H1 (cell line): Measurements from ENCODE around the gene PLEKHG1. TPM values are rescaled to one million over a fixed set of nuclear protein-coding genes. Genes with fewer than 3 reads are reported as not detected.

ENCODE experiments used
- CTCF ChIA-PET: fragments of 300-600 bp; sonication (Branson Sonifier 250); formaldehyde crosslinking; loops from one replicate; lab custom pipeline; 2021; ENCODE audit not compliant: partially characterized antibody; lab: Charles Lee
- POLR2A ChIA-PET: fragments of 300-600 bp; sonication (Branson Sonifier 250); formaldehyde crosslinking; loops from one replicate; lab custom pipeline; 2021; ENCODE audit warnings: inconsistent platforms; ENCODE audit not compliant: partially characterized antibody; lab: Charles Lee
- DNase-seq, 2 experiments: peaks; one replicate each; pipeline versions ENCODE4 v3.0.0 to v3.0.0-alpha.2; 2010 to 2022; ENCODE audit warnings: low spot score in 2 of 2, low read depth in 1 of 2, mixed read lengths in 1 of 2
- FAIRE-seq: peaks from 2 replicates; lab custom pipeline; 2011; peaks lifted over from hg19 to GRCh38; lab: Jason Lieb, UNC
- H2AFZ ChIP-seq: 2 replicates; pipeline ENCODE4 v1.8.1; 2012; ENCODE audit warnings: low read length, inconsistent platforms
- H2AK5ac ChIP-seq: 2 replicates; pipeline ENCODE4 v1.6.1; 2013; ENCODE audit warnings: low read depth, low read length
- H2BK120ac ChIP-seq: replicated peaks from 2 replicates; pipeline ENCODE3; 2013; ENCODE audit warnings: low read depth, low read length, inconsistent platforms
- H2BK12ac ChIP-seq: 2 replicates; pipeline ENCODE4 v1.6.1; 2013; ENCODE audit warnings: low read depth, low read length
- H2BK15ac ChIP-seq: 2 replicates; pipeline ENCODE4 v1.6.1; 2013; ENCODE audit warnings: low read length
- H2BK20ac ChIP-seq: 2 replicates; pipeline ENCODE4 v1.6.1; 2013; ENCODE audit warnings: low read length
- H2BK5ac ChIP-seq: 2 replicates; pipeline ENCODE4 v1.6.1; 2013; ENCODE audit warnings: low read depth, low read length
- H3K14ac ChIP-seq: 2 replicates; pipeline ENCODE4 v1.6.1; 2013; ENCODE audit warnings: inconsistent platforms; ENCODE audit not compliant: insufficient read length
- H3K18ac ChIP-seq: 2 replicates; pipeline ENCODE4 v1.6.1; 2013; ENCODE audit warnings: low read length; ENCODE audit errors: extremely low read depth
- H3K23ac ChIP-seq: 2 replicates; pipeline ENCODE4 v1.6.1; 2013; ENCODE audit warnings: inconsistent platforms; ENCODE audit not compliant: insufficient read length
- H3K23me2 ChIP-seq: 2 replicates; pipeline ENCODE4 v1.6.1; 2013; ENCODE audit warnings: low read depth, low read length
- H3K27ac ChIP-seq: 2 replicates; pipeline ENCODE4 v1.6.1; 2011; ENCODE audit warnings: low read depth, low read length, inconsistent platforms
- H3K27me3 ChIP-seq, 4 experiments: replicated peaks in 1 of 4; 1 replicate in 1 of 4; 2 replicates in 3 of 4; pipeline versions ENCODE4 v1.6.1 to v1.8.1; 2011 to 2013; ENCODE audit warnings: low read length in 3 of 4, mild to moderate bottlenecking in 3 of 4, inconsistent platforms in 2 of 4, mixed read lengths in 2 of 4, moderate library complexity in 1 of 4; ENCODE audit not compliant: control insufficient read depth in 3 of 4, insufficient read depth in 3 of 4; ENCODE audit errors: extremely low read depth in 1 of 4
- H3K36me3 ChIP-seq, 4 experiments: 2 replicates each; pipeline versions ENCODE4 v1.6.1 to v1.8.1; 2011 to 2013; ENCODE audit warnings: mild to moderate bottlenecking in 4 of 4, low read length in 3 of 4, moderate library complexity in 2 of 4, control low read depth in 1 of 4, inconsistent platforms in 1 of 4; ENCODE audit not compliant: insufficient read depth in 4 of 4, control insufficient read depth in 2 of 4
- H3K4ac ChIP-seq: replicated peaks from 2 replicates; pipeline ENCODE3; 2013; ENCODE audit warnings: low read length, low read depth, mixed read lengths, inconsistent platforms; ENCODE audit not compliant: insufficient read length
- H3K4me1 ChIP-seq, 4 experiments: replicated peaks in 1 of 4; 1 replicate in 1 of 4; 2 replicates in 3 of 4; pipeline versions ENCODE4 v1.6.1 to v1.8.1; 2011 to 2013; ENCODE audit warnings: low read length in 3 of 4, inconsistent platforms in 2 of 4, mixed read lengths in 1 of 4; ENCODE audit not compliant: insufficient read depth in 4 of 4, control insufficient read depth in 3 of 4
- H3K4me2 ChIP-seq, 2 experiments: 2 replicates each; pipeline versions ENCODE4 v1.6.1 to v1.8.1; 2011 to 2013; ENCODE audit warnings: low read depth in 2 of 2, low read length in 2 of 2, control low read depth in 1 of 2, inconsistent platforms in 1 of 2, mild to moderate bottlenecking in 1 of 2; ENCODE audit not compliant: insufficient read depth in 1 of 2
- H3K4me3 ChIP-seq, 4 experiments: fragments of 200-600, 300-600 bp in 1 of 4; sonication (generic), shearing (Covaris generic), sonication (Bioruptor Twin) in 1 of 4; 2 replicates each; pipeline versions ENCODE4 v1.5.1 to v1.8.1; 2011 to 2016; ENCODE audit warnings: low read length in 4 of 4, low read depth in 3 of 4, control low read depth in 2 of 4, inconsistent platforms in 2 of 4, mild to moderate bottlenecking in 2 of 4, mixed read lengths in 1 of 4, moderate library complexity in 1 of 4; ENCODE audit not compliant: insufficient read depth in 2 of 4; ENCODE audit errors: extremely low read depth in 1 of 4
- H3K56ac ChIP-seq: replicated peaks from 2 replicates; pipeline ENCODE3; 2013; ENCODE audit warnings: low read depth, mild to moderate bottlenecking, mixed read lengths, low read length, inconsistent platforms; ENCODE audit not compliant: insufficient read length
- H3K79me1 ChIP-seq: 2 replicates; pipeline ENCODE4 v1.6.1; 2013; ENCODE audit warnings: low read depth, low read length, control low read depth
- H3K79me2 ChIP-seq, 2 experiments: 2 replicates each; pipeline versions ENCODE4 v1.6.1 to v1.8.1; 2012 to 2013; ENCODE audit warnings: low read length in 2 of 2, mild to moderate bottlenecking in 2 of 2, inconsistent platforms in 1 of 2; ENCODE audit not compliant: insufficient read depth in 2 of 2, control insufficient read depth in 1 of 2
- H3K9ac ChIP-seq, 4 experiments: replicated peaks in 1 of 4; 1 replicate in 1 of 4; 2 replicates in 3 of 4; pipeline versions ENCODE4 v1.6.1 to v1.8.1; 2011 to 2013; ENCODE audit warnings: low read depth in 3 of 4, low read length in 3 of 4, control low read depth in 2 of 4, mild to moderate bottlenecking in 2 of 4, moderate library complexity in 2 of 4, inconsistent platforms in 1 of 4; ENCODE audit errors: extremely low read depth in 1 of 4
- H3K9me3 ChIP-seq, 2 experiments: 2 replicates each; pipeline versions ENCODE4 v1.6.1 to v1.8.1; 2012 to 2013; ENCODE audit warnings: mild to moderate bottlenecking in 2 of 2, moderate library complexity in 2 of 2, control low read depth in 1 of 2, inconsistent platforms in 1 of 2, low read depth in 1 of 2, low read length in 1 of 2, mixed read lengths in 1 of 2; ENCODE audit not compliant: insufficient read depth in 2 of 2
- H4K20me1 ChIP-seq, 2 experiments: replicated peaks in 1 of 2; 2 replicates each; pipeline versions ENCODE3 to v1.8.1; 2011 to 2013; ENCODE audit warnings: inconsistent platforms in 2 of 2, low read length in 2 of 2, mild to moderate bottlenecking in 1 of 2; ENCODE audit not compliant: insufficient read depth in 2 of 2, control insufficient read depth in 1 of 2
- H4K5ac ChIP-seq: 2 replicates; pipeline ENCODE4 v1.6.1; 2013; ENCODE audit warnings: low read length, low read depth, mixed read lengths, inconsistent platforms; ENCODE audit not compliant: insufficient read length
- H4K8ac ChIP-seq: 2 replicates; pipeline ENCODE4 v1.8.0; 2013; ENCODE audit warnings: mild to moderate bottlenecking, moderate library complexity, low read length, inconsistent platforms; ENCODE audit not compliant: insufficient read depth; ENCODE audit errors: extremely low read depth
- H4K91ac ChIP-seq: replicated peaks from 2 replicates; pipeline ENCODE3; 2013; ENCODE audit warnings: low read length, mixed read lengths, inconsistent platforms; ENCODE audit not compliant: insufficient read length
- USF2 ChIP-seq: IDR thresholded peaks from 2 replicates; pipeline ENCODE4 v1.6.1; 2011; ENCODE audit warnings: low read length, improper control_type of control experiment
- WGBS, 2 experiments: shearing (Covaris generic) in 1 of 2; methylation state at CpG; one replicate each; pipeline versions ENCODE4 v1.1.6 to v1.1.7; 2013 to 2015; ENCODE audit warnings: low lambda C conversion rate in 2 of 2, mixed read lengths in 2 of 2, inconsistent platforms in 1 of 2, low coverage in 1 of 2, missing lambda C conversion rate in 1 of 2; ENCODE audit not compliant: insufficient replicate concordance in 2 of 2, insufficient coverage in 1 of 2, insufficient read length in 1 of 2; ENCODE audit errors: extremely low coverage in 1 of 2, missing lambda C conversion rate in 1 of 2; 5-methylcytosine and 5-hydroxymethylcytosine counted together
- polyA plus RNA-seq, 7 experiments: library from polyadenylated mRNA; depleted of rRNA in 3 of 7; stranded (reverse) in 5 of 7; unstranded in 2 of 7; fragments of >200 nt in 5 of 7; fragments of 200-250 nt in 2 of 7; gene quantifications; 1 replicate in 5 of 7; 2 replicates in 1 of 7; 4 replicates in 1 of 7; pipeline versions ENCODE4 v1.2.1 to v1.2.3, GENCODE V29; 2011 to 2013; ENCODE audit warnings: missing spikeins in 2 of 7, mixed read lengths in 2 of 7
- total RNA-seq: library from RNA; stranded (reverse); fragmentation: NEBNext Ultra II Directional; extraction: Animal tissue kit (Norgen Biotek cat#: 25700); gene quantifications from 2 replicates; pipeline ENCODE4 v1.2.1, GENCODE V29; 2021

Gene PLEKHG1
- total and polyA plus RNA-seq, 2 of the 8 experiments (the other 6 are each of a cell fraction or from before 2014, with no cell fraction given), result 0.94 to 2.2 TPM

GRCh38 chr6:150622941-150623874 lies 23.5 kb downstream of the PLEKHG1 start:
- POLR2A ChIA-PET, result no interaction called here
- Histone ChIP-seq H2BK120ac (no peak overlapping the region), H2BK5ac (no peak overlapping the region), H2BK12ac (no peak overlapping the region), H3K9me3 (no peaks in the 10 kb centered on the region), H4K20me1 (no peaks in the 10 kb centered on the region), H2AFZ (no peak overlapping the region), H3K18ac (no peak overlapping the region), H3K27me3 (no peaks in the 10 kb centered on the region), H4K91ac (no peak overlapping the region), H3K4ac (no peak overlapping the region), H4K8ac (no peak overlapping the region), H3K9ac (no peak overlapping the region; a peak in 1 of 7 replicates), H3K79me2 (no peaks in the 10 kb centered on the region), H3K4me2 (no peak overlapping the region), H3K36me3 (no peaks in the 10 kb centered on the region), H3K56ac (no peak overlapping the region), H2BK15ac (no peak overlapping the region), H3K23ac (no peak overlapping the region), H3K23me2 (no peaks in the 10 kb centered on the region), H3K4me1 (no peaks in the 10 kb centered on the region), H4K5ac (no peak overlapping the region), H2BK20ac (no peak overlapping the region), H3K79me1 (no peaks in the 10 kb centered on the region), H3K14ac (no peak overlapping the region), H3K4me3 (no peak overlapping the region), H3K27ac (no peak overlapping the region), H2AK5ac (no peak overlapping the region)
- FAIRE-seq, result no peak
- CTCF ChIA-PET, result no interaction called here
- DNase-seq, result no peak
- no peak for TF ChIP-seq USF2
- WGBS, 2 experiments, result 91% methylated on average over 17 of the region's 18 CpGs; no CpG with 5 or more reads in 1 of the 2 experiments
